HG03457 (cell line): Measurements from ENCODE around the gene SLC34A3.

Source experiments
- ATAC-seq: cut with Tn5 transposase; IDR thresholded peaks from one replicate; pipeline ENCODE4 v1.9.1; 2021; ENCODE audit warnings: moderate number of reproducible peaks; ENCODE audit not compliant: unreplicated experiment

Gene SLC34A3

DNA sequence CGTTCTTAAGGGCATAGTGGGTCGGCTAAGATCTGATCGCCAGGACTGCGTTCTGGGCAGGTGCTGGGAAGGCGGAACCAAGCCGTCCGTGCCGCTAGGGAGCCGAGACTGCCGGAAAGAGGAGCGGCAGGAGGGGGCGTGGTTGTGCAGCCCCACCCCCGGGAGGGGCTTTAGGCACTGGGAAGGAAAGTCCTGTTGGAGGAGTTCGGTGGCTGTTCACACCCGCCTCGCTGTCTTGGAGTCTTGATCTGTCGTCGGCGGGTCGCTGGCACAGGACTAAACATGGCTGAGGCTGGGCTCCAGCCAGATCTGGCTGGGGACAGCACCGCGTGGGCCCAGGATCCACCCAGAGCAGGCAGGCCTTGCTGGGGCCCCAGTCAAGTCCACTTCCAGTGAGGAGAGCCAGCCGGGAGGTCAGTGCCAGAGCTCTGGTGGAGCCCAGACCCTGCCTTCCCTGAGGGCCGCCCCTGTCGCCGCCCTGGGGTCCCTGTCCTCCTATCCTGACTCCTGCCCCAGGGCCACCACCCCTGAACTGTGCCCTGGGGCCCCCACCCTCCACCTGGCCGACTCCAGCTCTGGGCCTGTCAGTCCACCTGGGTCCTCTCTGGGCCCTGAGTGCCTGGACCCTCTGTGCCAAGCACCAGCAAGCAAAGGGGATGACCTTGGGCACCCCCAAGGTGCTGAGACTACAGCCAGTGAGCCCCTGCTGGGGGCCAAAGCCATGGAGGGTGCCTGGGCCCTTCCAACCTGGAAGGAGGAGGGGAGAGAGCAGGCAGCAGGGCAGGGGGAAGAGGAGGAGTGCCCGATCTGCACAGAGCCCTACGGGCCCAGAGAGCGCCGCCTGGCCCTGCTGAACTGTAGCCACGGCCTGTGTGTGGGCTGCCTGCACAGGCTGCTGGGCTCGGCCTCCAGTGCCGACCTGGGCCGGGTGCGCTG, 13.2 kb upstream of the SLC34A3 start:
- no peak for ATAC-seq

DNA sequence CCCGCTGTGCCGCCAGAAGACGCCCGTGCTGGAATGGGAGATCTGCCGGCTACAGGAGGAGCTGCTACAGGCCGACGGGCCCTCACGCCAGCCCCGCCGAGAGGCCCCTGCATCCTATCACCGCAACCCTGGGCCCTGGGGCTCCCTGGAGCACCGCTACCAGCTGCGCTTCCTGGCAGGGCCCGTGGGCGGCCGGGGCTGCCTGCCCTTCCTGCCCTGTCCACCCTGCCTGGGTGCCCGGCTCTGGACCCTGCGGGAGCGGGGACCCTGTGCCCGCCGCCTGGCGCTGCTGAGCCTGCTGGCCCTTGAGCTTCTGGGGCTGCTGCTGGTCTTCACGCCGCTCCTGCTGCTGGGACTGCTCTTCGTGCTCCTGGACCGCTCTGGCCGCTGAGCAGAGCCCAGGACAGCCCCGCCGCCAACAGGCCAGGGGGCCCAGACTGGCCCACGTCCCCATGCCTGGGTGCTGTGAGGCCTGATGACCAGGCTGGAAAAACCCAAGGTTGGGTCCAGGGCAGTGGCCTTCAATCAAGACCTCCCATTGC, 12.4 kb upstream of the SLC34A3 start:
- ATAC-seq = no peak

DNA sequence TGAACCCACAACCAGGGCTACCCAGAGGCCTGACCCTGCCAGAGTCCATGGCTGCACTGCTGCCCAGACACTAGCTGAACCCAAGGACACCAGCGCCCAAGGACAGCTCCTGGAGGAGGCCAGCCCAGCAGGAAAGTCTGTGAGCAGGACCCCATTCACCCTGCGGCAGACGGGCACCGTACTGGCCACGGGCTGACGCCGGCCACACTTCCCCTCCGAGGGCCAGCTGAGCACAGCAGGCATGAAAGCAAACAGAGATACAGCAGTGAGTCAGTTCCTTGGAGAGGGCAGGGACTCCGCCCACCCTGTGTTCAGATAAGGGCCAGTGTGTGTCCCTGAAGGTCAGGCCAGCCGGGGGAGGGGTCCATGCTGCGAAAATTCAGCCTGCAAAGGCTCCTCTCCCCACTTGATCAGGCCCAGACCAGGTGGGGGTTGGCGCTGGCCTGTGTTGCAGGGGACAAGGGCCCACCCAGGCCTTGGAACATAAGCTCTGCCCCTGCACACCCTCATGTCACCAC, 11.9 kb upstream of the SLC34A3 start:
- ATAC-seq = no peak

DNA sequence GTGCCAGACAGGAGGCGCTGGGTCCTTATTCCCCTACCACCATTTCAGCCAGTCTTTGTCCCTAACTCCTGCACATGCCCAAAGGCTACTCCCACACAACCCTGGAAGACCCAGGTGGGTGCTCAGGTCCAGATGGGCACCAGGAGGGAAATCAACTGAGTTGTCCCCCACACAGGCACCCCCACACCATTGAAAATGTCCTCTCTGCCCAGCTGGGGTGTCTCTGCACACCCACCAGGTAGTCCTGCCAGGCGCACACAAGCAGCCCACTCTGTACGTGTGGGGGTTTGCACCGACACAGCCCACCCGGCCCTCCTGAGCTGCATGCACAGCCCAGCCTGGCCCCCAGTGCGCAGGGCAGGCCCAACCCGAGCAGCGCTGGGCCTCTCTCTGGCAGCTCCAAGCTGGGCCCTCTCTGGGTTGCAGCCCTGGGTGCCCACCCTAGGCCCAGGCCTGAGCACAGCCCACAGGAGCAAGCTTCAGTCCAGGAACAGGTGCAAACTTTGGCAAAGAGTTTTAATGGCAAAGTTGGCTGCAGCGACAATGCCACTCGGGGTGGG, 10.9 kb upstream of the SLC34A3 start:
- ATAC-seq = no peak

DNA sequence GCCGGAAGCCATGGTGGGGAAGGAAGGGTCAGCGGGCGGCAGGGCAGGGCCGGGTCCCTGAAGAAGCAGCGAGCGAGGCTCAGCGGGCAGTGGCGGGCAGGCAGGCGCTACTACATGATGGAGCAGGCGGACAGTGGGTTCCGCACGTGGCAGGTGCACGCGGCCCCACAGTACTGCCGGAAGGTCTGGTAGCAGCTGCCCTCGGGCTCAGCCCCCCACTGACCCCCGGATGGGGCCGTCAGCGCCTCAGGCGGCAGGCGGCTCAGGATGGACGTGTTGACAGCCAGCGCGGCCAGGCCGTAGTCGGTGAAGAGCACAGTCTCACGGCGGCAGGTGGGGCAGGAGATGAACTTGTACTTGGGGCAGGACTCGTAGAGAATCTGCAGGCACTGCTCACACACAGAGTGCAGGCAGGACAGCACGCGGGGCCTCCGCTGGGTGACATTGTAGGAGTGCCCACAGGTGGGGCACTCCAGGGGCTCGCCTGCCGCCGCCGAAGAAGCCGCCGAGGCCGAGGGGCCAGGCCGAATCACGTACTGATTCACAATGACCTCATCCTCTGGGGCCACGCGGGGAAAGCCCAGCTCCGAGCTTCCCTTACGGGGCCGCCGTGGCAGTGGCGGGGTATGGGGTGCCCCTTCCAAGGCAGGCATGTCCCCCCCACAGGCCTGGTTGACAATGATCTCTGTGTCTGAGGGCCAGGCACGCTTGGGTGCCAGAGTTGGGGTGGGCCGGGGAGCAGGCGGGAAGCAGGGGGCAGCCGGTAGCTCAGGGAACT, 10.2 kb upstream of the SLC34A3 start:
- ATAC-seq = no peak

DNA sequence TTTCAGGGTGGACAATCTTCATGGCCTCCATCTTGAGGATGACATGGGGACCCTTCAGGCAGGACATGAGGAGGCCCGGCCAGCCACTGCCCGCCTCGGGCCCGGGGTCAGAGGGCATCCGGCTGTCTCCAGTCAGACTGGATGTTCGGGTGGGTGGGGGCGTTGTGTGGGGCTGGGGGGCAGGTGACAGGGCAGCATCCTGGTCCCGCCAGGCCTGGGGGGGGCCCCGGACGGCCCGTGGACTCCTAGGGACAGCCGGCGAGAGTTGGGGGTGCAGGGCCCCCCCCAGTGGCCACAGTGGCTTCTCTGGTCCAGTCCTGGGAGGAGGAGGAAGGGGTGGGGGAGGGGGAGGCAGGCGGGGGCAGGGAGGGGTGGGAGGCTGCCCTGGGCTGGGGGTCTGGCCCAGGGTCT, 9.6 kb upstream of the SLC34A3 start:
- no peak for ATAC-seq

DNA sequence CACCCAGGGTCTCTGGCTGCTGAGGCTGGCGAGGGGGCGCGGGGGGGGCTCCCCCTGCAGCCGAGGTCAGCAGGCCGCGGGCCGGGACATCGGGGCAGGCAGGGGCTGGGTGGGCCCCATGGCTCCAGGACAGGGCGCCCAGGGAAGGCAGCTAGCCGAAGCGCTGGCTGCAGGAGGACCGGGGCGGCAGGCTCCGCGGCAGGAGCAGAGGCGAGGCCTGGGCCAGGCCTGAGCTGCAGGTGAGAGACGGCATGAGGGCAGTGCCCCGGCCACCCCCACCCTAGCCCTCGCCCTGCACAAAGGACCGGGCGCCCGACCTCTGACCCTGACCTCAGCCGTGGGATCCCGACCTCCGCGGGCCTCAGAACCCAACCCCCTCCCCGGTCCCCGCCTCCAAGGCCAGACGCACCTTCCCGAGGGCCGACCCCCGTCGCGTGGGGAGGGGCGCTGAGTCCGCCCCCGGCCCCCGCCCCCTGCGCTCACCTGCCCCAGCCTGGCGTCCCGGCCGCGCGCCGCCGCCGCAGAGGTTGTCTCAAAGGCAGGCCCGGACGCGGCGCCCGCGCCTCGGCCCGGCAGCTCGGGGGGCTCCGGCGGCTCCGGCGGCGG, 9.1 kb upstream of the SLC34A3 start:
- ATAC-seq = no peak

DNA sequence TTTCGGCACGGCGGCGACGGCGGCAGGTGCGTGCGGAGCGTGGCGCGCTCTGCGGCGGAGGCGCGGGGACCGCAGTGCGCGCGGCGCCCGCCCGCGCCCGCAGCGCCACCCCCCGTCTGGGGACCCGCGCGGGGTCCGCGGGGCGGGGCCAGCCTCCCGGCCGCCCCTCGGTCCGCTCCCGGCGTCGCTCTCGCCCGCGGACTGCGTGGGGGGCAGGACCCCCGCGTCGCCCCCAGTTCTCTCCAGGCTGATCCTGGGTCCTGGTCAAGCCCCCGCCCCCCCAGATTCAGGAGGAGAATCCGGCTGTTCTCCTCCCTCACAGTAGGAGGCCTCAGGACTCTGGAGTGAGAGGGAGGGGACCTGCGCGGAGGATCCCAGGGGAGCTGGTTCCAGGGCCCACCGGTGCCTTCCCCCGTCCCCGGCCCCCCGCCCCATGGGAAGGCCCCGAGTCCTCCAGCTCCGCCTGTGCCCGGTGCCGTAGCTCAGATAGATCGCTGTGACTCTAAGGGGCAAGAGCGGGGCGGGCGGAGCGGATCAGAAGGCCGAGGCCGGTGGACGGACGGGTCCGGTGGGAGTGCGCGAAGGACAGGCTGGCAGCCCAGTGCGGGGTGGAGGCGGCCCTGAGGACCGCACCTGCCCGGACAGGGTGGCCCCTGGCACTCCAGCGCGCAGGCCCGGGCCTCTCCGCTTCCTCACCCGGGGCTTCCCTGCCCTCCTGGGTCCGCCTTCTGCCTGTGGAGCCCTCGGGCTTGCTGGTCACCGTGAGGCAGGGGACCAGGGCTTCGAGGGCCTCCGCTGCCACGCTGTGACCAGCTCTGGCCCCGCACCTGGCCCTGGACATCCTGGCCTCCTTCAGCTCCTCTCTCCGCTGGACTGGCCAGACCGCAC, 8.3 kb upstream of the SLC34A3 start, which contains the start of gene RNF208:
RNF208 (minus strand) TSS at position 51 of the 888 bp plus-strand sequence. CDS start 1,028 bp downstream, outside the sequence.
- ATAC-seq = no peak

DNA sequence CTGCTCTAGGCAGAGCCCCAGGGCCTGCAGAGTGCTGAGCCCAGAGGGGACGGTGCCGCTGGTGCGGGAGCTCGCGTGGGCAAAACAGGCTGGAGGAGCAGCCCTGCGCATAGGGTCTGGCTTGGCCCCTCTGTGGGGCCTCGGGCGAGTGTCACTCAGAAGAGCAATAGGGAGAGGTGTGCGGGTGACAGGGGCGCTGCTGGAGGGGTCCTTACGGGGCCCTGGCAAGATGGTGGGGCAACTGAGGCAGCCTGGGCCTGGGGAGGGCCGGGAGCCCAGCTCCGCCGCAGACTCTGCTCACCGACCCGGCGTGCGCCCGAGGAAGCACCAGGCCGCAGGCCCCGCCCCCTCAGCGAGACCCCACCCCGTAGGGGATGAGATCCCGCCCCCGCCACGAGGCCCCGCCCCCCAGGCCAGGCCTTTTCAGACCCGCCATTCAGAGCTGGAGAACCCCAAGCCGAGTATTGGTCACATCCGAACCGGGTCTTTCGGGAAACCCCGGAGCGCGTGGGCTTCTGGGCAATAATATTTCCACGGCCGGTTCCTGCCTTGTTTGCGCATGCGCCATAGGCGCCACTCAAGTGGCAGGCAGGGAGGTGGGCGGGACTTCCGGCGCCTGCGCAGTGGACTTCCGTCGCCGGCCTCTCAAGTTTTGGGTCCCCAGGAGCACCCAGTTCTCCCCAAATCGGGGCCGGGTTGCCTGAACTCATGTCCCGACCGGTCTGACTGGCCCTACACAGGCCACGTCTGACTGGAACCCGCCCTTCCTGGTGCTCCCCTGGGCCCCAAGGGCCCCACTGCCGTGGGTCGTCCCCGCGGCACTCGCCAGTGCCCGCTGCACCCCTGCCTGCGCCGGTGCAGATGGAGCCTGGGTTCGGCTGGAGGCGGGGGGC, 7.4 kb upstream of the SLC34A3 start:
- peak; percentile 52 for ATAC-seq

DNA sequence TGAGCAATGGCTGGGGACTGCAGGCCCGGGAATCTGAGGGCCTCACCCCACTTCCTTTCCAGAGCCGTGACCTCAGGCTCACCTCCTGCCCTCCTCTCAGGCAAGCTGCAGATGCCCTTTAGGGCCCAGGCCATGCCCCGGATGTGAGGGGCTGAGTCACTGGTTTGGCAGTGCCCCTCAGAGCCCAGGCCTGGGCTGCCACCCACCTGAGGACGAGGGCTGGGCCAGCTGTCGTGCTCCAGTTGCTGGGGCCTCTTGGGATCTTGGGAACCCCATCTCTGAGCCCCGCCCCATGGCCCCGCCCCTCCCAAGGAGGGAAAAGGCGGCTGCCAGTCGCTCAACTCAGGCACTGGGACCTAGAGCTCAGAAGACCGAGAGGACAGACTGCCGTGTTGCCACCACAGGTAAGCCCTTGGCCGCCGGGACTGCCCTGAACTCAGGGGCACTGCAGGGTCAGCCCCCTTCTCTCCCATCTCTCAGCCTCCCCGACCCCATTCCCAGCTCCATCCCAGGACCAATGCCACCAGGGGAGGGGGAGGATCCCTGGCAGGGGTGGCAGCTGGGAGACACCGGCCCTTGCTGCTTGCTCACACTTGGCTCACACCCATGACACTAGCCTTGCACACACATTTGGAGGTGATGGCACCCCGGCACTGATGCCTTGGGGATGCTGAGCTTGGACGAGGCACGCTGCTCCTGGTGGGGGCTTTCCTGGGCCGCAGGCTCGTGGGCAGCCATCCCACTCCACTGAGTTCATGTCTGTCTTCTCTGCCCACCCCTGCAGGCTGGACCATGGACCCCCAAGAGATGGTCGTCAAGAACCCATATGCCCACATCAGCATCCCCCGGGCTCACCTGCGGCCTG, 5.6 kb upstream of the SLC34A3 start, which contains the start of gene CYSRT1:
CYSRT1 (plus strand) TSS at position 345 of the 865 bp plus-strand sequence; CDS start at position 793, 448 bp downstream.
- ATAC-seq = no peak

DNA sequence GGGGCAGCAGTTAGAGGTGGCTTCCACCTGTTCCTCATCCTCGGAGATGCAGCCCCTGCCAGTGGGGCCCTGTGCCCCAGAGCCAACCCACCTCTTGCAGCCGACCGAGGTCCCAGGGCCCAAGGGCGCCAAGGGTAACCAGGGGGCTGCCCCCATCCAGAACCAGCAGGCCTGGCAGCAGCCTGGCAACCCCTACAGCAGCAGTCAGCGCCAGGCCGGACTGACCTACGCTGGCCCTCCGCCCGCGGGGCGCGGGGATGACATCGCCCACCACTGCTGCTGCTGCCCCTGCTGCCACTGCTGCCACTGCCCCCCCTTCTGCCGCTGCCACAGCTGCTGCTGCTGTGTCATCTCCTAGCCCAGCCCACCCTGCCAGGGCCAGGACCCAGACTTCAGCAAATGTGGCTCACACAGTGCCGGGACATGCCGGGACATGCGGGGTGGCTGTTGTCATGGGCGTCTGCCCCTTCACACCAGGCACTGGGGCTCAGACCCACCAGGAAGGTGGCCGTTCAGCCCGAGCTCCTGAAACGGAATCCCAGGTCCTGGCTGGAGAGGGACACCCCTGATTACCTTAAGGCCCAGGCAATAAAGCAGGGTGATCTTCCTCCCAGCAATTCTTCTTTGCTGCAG, 4.9 kb upstream of the SLC34A3 start:
- no peak for ATAC-seq

DNA sequence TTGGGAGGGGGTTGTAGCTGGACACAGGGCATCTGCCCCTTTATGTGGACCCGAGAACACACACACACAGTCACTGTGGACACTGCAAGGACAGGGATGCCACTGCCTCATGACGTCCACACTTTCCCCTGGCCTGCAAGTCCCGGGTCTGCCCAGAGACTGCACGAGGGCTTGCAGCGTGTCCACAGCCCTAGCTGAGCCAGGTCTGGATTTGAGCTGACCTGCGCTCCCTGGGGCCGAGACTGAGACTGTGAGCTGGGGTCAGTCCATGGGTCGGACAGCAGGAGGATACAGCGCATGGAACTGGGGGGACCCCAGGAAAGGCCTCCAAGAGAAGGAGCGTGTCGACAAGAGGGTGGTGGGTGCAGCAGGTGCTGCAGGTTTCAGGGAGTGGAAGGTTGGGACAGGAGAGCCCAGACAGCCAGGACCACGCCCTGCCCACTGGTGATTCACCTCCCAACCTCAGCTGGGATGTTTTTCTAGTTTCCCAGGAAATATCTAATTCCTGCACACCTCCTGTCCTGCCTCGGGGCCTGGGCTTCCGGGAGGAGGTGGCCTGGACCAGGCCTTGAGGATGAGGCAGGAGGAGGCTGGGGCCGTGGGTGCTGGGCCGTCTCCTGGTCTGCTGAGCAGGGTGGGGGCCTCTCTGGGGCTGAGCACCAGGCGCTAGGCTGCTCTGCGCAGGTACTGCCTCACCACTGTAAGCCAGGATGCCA, 4.2 kb upstream of the SLC34A3 start:
- ATAC-seq = no peak

DNA sequence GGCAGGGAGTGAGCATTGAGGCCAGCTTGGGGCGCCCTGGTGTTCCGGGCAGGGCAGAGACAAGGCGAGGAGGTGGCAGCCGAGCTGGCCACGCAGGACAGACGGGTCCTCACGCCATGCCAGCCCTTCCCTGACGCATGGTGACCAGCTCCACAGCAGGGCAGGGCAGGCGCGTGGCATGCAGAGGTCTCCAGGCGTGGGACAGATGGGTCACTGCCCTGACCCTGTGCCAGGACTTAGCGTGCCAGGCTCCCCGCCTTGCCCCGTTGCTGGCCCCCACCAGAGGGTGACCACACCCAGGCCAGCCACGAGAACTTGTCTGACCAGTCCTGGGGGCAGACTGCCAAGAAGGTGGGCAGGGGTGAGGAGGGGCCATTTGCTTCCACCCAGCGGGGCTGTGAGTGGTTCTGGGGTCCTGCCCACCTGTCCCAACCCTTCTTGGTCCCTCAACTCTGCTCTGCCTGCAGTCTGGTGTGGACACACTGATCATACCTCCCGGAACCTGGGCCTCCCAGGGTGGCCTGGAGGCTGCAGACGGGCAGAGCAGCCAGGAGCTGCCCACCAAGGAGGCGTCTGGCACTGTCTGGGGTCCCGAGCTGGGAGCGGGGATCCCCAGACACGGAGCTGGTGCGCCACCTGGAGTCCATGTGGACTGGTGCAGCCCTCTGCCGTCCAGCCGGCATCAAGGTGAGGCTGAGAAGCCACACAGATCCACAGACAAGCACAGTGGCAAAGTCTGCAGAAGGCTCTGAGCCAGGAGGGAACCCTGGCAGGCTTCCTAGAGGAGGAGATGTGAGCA, 3.4 kb upstream of the SLC34A3 start, which contains the start of gene RNF224:
RNF224 (plus strand) TSS at position 449 of the 799 bp plus-strand sequence. CDS start 834 bp downstream, outside the sequence.
- ATAC-seq = no peak

DNA sequence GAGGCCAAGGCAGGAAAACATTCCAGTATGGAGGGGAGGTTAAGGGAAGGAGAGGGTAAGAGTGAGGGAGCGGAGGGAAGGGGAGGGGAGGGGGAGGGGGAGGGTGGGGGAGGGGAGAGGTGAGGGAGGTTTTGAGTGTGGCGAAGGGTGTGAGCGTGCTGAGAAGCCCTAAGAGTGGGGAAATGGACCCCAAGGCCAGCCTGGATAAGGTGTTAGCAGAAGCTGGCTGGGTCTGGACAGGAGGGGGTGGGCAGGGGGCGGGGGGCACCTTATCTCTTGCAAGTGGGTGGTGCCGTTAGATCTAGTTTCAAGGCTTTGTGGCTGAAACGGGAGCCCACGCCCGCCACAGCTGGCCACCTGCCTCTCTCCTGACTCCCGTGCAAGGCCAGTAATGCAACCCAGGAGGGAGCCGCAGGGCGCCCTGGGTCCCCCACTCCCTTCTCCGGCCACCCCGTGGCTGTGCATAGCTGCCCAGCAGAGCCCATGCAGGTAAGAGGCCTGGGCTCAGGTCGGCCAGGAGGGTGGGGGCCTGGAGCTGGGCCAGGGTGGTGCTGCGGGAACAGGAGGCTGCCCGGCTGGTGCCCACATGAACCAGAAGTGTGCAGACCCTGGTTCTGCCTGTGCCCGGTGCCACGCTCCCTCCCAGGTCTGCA, 2.7 kb upstream of the SLC34A3 start:
- no peak for ATAC-seq

DNA sequence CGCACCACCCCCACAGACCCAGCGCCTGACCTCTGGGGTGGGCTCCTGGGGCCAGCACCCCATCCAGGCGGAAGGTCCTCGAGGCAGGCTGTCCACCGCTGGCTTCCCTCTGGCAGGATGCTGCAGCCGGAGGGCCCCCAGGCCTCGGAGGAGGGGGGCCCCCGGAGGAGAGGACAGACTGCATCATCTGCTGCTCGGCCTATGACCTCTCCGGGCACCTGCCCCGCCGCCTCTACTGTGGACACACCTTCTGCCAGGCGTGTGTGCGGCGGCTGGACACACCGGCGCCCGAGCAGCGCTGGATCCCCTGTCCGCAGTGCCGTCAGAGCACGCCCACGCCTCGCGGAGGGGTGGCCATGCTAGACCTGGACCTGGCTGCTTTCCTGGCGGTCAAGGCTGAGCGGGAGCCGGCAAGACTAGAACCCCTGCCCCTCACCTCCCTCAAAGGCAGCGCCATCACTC, 2.2 kb upstream of the SLC34A3 start:
- ATAC-seq = no peak
